Neural cell (in vitro differentiated cells): ENCODE results near the gene GRIA1. TPM values are rescaled to one million over a fixed set of nuclear protein-coding genes. Genes with fewer than 3 reads are reported as not detected.

Experiments used
- H2AFZ ChIP-seq: fragments of 200-600, 300-800 bp; sonication (generic), shearing (Covaris generic); 2 replicates; pipeline ENCODE4 v1.6.0; 2014; ENCODE audit warnings: low read depth, mild to moderate bottlenecking, antibody characterized with exemption, low read length, moderate library complexity
- H3F3A ChIP-seq: fragments of 200-600 bp; shearing (Covaris generic); 2 replicates; pipeline ENCODE4 v1.6.1; 2016; ENCODE audit warnings: mild to moderate bottlenecking, moderate library complexity, mixed read lengths, antibody characterized with exemption, low read length; ENCODE audit not compliant: insufficient read depth, poor library complexity, severe bottlenecking
- H3K27ac ChIP-seq: fragments of 200-600, 300-800 bp; sonication (generic), shearing (Covaris generic); 2 replicates; pipeline ENCODE4 v1.5.1; 2014; ENCODE audit warnings: mild to moderate bottlenecking, low read length, moderate library complexity
- H3K27me3 ChIP-seq: fragments of 300-800, 200-600 bp; sonication (generic), shearing (Covaris generic); 2 replicates; pipeline ENCODE4 v1.6.0; 2014; ENCODE audit warnings: mild to moderate bottlenecking, low read depth, low read length, moderate library complexity; ENCODE audit not compliant: insufficient read depth
- H3K36me3 ChIP-seq: fragments of 300-800, 200-600 bp; sonication (generic), shearing (Covaris generic); 2 replicates; pipeline ENCODE4 v1.5.1; 2014; ENCODE audit warnings: mild to moderate bottlenecking, antibody characterized with exemption, low read length, moderate library complexity; ENCODE audit not compliant: insufficient read depth
- H3K4me2 ChIP-seq: fragments of 300-800, 200-600 bp; sonication (generic), shearing (Covaris generic); 2 replicates; pipeline ENCODE4 v1.6.0; 2014; ENCODE audit warnings: mild to moderate bottlenecking, low read length
- H3K4me3 ChIP-seq: fragments of 300-800, 200-600 bp; sonication (generic), shearing (Covaris generic); 2 replicates; pipeline ENCODE4 v1.5.1; 2014; ENCODE audit warnings: mild to moderate bottlenecking, low read length, moderate library complexity
- H3K79me2 ChIP-seq: fragments of 200-600 bp; shearing (Covaris generic); replicated peaks from 2 replicates; pipeline ENCODE4 v1.6.0; 2014; ENCODE audit warnings: mild to moderate bottlenecking, low read length, moderate library complexity; ENCODE audit not compliant: insufficient read depth
- H3K9ac ChIP-seq: fragments of 300-800, 200-600 bp; sonication (generic), shearing (Covaris generic); 2 replicates; pipeline ENCODE4 v1.6.1; 2016; ENCODE audit warnings: mild to moderate bottlenecking, low read length, mixed read lengths
- H3K9me2 ChIP-seq: fragments of 200-600 bp; shearing (Covaris generic); 2 replicates; pipeline ENCODE4 v1.6.1; 2016; ENCODE audit warnings: mild to moderate bottlenecking, low read length, mixed read lengths; ENCODE audit not compliant: insufficient read depth
- H3K9me3 ChIP-seq: fragments of 200-600, 300-800 bp; sonication (generic), shearing (Covaris generic); 2 replicates; pipeline ENCODE4 v1.6.1; 2016; ENCODE audit warnings: mild to moderate bottlenecking, mixed run types, low read length, moderate library complexity, mixed read lengths
- H4K20me1 ChIP-seq: fragments of 200-600 bp; shearing (Covaris generic); 2 replicates; pipeline ENCODE4 v1.6.1; 2016; ENCODE audit warnings: mild to moderate bottlenecking, mixed run types; ENCODE audit not compliant: insufficient read depth
- CTCF ChIP-seq: fragments of 450-650 bp; IDR thresholded peaks from 2 replicates; pipeline ENCODE4 v1.5.1; 2014; ENCODE audit warnings: antibody characterized with exemption, mild to moderate bottlenecking, moderate library complexity; ENCODE audit not compliant: poor library complexity, severe bottlenecking
- EP300 ChIP-seq: fragments of 450-650 bp; conservative IDR thresholded peaks from 2 replicates; pipeline ENCODE4 v1.6.1; 2014; ENCODE audit warnings: antibody characterized with exemption, mild to moderate bottlenecking, moderate library complexity; ENCODE audit not compliant: poor library complexity, severe bottlenecking
- EZH2 ChIP-seq: fragments of 200-600, 300-800 bp; shearing (Covaris generic), sonication (generic); IDR thresholded peaks from 2 replicates; pipeline ENCODE4 v1.6.1; 2014; ENCODE audit warnings: antibody characterized with exemption, low read length, borderline replicate concordance, mild to moderate bottlenecking; ENCODE audit not compliant: insufficient read depth, poor library complexity, severe bottlenecking
- MXI1 ChIP-seq: fragments of 450-650 bp; conservative IDR thresholded peaks from 2 replicates; pipeline ENCODE4 v1.6.1; 2014; ENCODE audit warnings: antibody characterized with exemption, mild to moderate bottlenecking; ENCODE audit not compliant: poor library complexity, severe bottlenecking
- POLR2AphosphoS5 ChIP-seq: IDR thresholded peaks from 2 replicates; pipeline ENCODE4 v1.6.1; 2012
- RAD21 ChIP-seq: fragments of 450-650 bp; conservative IDR thresholded peaks from 2 replicates; pipeline ENCODE4 v1.6.1; 2014; ENCODE audit warnings: antibody characterized with exemption, mild to moderate bottlenecking, moderate library complexity
- REST ChIP-seq: IDR thresholded peaks from 2 replicates; pipeline ENCODE4 v1.6.1; 2012; ENCODE audit warnings: borderline replicate concordance
- SMC3 ChIP-seq: fragments of 450-650 bp; conservative IDR thresholded peaks from 2 replicates; pipeline ENCODE4 v1.6.1; 2014; ENCODE audit warnings: antibody characterized with exemption, mild to moderate bottlenecking, moderate library complexity; ENCODE audit not compliant: poor library complexity
- TAF1 ChIP-seq: IDR thresholded peaks from 2 replicates; pipeline ENCODE4 v1.6.1; 2012; ENCODE audit warnings: low read depth
- polyA plus RNA-seq: library from polyadenylated mRNA; depleted of rRNA; stranded (reverse); fragments of >200 nt; gene quantifications from 2 replicates; pipeline ENCODE4 v1.2.3, GENCODE V29; 2014

The GRIA1 gene
- polyA plus RNA-seq, 1 donor from 2014 or later: 59.6 TPM

GRCh38 chr5:153690236-153690635 lies 199.8 kb downstream of the GRIA1 start:
- Histone ChIP-seq H2AFZ (no peak overlapping the region), H4K20me1 (no peaks in the 10 kb centered on the region), H3K9me2 (no peaks in the 10 kb centered on the region), H3K79me2 (no peaks in the 10 kb centered on the region), H3K9me3 (no peaks in the 10 kb centered on the region), H3K36me3 (peaks cover 8% of the 10 kb centered on the region), H3K27me3 (no peaks in the 10 kb centered on the region), H3K4me2 (no peak overlapping the region), H3K4me3 (no peak overlapping the region), H3K27ac (no peak overlapping the region), H3K9ac (no peak overlapping the region), H3F3A (no peaks in the 10 kb centered on the region)
- no peak for TF ChIP-seq TAF1
- TF ChIP-seq SMC3: no peak
- TF ChIP-seq CTCF: no peak
- no peak for TF ChIP-seq EP300
- TF ChIP-seq POLR2AphosphoS5: no peak
- TF ChIP-seq EZH2: no peak
- no peak for TF ChIP-seq REST
- TF ChIP-seq RAD21: no peak
- TF ChIP-seq MXI1: no peak

GRCh38 chr5:153696256-153696655 lies 205.8 kb downstream of the GRIA1 start:
- Histone ChIP-seq H3F3A (no peaks in the 10 kb centered on the region), H3K27ac (no peak overlapping the region)

More at GRCh38 chr5:153696256-153696655, 205.8 kb downstream of the GRIA1 start:
- Histone ChIP-seq H4K20me1 (no peaks in the 10 kb centered on the region), H3K9me2 (no peaks in the 10 kb centered on the region), H3K36me3 (peaks cover 10% of the 10 kb centered on the region), H3K4me2 (no peak overlapping the region), H3K27me3 (no peaks in the 10 kb centered on the region), H3K4me3 (no peak overlapping the region), H3K9ac (no peak overlapping the region), H3K79me2 (no peaks in the 10 kb centered on the region), H3K9me3 (no peaks in the 10 kb centered on the region), H2AFZ (no peak overlapping the region)
- TF ChIP-seq REST (no peak), MXI1 (no peak), TAF1 (no peak), POLR2AphosphoS5 (no peak), EP300 (no peak), CTCF (no peak), RAD21 (no peak), SMC3 (no peak), EZH2 (no peak)
